Measurements from ENCODE around the gene CYB5A. TPM values are rescaled to one million over a fixed set of nuclear protein-coding genes. Genes with fewer than 3 reads are reported as not detected.

Gene CYB5A
- polyA plus RNA-seq, 3 donors, result 279 to 338 (median 337) TPM

DNA sequence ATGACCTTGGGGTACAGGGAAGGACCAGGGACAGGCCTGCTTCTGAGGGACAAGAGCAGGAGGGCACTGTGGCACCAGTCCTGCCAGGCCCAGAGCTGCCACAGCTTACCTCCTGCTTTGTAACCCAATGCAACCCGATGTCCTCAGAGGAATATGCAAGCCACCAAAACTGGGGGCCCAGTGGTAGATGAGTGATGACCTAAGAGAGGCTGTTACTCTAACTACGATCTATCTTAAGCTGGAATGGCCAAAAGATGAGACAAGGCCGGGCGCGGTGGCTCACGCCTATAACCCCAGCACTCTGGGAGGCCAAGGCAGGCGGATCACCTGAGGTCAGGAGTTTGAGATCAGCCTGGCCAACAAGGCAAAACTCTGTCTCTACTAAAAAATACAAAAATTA is 12.8 kb downstream of the CYB5A start:
- DNase-seq (ENCODE audit: low read depth in 3 of 3, low spot score in 2 of 3), result no peak

DNA sequence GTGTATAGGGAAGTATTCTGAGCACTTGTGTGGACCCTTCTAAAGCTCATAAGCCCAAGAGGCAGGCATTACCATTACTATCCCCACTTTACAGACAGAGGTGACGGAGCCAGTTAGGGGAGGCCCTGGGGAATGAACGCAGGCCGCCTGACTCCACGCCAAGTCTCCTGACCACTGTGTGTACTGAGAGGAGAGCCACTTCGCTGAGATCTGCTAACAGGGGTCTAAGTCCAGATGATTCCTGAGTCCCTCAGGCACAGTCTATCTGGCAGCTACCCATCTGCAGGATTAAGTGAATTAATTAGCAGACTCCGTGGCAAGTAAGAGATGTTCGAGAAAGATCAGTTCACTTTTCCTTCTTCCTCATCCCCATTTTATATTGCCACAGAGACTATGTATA is 13.7 kb downstream of the CYB5A start:
- no peak for DNase-seq (ENCODE audit: low read depth in 3 of 3, low spot score in 2 of 3)

DNA sequence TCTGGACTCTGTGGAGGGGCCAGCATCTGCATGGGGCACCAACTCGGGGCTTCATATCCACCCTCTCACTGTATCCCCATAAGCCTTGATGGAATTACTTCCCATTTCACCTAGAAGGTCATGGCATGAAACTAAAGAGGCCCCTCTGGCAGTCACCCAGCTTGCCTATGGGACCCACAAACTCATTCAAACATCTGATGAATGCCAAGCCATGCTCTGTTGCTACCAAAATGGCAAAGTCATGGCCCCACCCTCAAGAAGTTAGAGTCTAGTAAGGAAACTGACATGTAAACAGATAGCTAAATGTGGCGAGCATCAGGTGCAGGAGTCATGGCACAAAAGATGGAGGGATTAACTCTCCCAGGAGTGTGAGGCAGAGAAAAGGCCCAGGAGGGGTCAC is 14.5 kb downstream of the CYB5A start:
- DNase-seq (ENCODE audit: low read depth in 3 of 3, low spot score in 2 of 3), result no peak

DNA sequence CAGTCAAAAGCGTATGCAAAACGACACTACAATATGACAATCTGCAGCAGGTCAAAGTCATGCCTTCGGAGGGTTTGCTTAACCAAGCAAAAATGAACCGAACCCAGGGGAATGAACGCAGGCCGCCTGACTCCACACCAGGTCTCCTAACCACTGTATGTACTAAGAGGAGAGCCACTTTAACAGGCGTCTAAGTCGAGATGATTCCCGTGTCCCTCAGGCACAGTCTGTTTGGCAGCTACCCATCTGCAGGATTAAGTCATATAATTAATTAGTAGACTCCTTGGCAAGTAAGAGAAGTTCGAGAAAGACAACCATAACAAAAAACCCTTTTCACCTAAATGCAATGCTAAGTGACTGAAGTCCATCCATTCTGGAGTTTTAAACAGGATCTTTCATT is 15.2 kb downstream of the CYB5A start:
- no peak for DNase-seq (ENCODE audit: low read depth in 3 of 3, low spot score in 2 of 3)

DNA sequence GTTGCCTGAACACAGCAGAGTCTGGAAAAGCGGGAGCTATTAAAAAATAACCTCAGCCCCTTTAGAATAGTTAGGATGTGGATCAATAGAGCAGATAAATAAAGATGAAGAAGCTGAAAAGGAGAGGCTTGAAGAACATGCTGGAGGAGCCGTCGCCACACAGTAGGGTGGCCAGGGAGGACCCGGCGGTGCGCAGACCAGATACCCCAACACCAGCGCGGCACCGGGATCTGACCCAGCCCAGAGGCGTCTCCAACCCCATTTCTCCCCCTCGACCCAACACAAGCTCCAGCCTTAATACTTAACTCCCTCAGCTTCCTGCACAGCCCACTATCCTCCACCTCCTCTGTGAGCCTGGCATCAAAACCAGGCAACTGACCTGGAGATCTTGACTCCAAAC is 16.0 kb downstream of the CYB5A start:
- DNase-seq (ENCODE audit: low read depth in 3 of 3, low spot score in 2 of 3), result no peak

DNA sequence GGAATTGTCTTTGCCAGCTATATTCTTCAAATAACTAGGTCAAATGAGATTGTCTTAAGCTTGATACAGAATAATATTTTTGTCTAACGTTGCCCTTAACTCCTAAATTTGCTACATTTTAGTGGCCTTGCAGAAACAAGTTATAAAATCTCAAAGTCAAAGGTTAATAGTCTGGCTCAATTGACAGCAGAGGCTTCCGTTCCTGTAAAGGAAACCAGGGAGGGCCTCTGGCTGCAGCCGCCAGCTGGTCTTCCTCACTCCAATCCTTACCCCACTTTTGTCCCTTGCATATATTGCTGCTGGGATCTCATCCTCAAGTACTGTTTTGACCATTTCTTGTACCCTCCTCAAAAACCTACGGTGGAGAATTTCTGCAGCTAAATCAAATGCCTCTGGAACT is 17.1 kb downstream of the CYB5A start:
- no peak for DNase-seq (ENCODE audit: low read depth in 3 of 3, low spot score in 2 of 3)

DNA sequence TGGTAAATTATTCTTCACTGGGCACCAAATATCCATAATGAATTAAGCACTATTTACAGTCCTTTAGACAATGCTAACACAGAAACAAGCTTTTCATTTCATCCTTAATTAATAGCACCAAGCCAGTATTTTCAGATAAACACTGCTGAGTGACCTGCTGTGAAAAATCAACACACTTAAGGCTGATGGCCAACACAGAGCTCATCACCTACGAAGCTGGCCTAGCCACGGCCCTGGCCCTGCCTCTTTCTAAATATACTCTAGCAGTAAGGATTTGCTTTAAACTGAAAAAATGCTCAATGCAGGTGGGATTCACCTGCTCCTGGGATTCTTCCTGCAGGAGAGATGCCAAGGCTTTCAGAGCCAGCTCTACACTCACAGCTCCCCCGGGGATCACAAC is 18.4 kb downstream of the CYB5A start:
- DNase-seq (ENCODE audit: low read depth in 3 of 3, low spot score in 2 of 3), result no peak

DNA sequence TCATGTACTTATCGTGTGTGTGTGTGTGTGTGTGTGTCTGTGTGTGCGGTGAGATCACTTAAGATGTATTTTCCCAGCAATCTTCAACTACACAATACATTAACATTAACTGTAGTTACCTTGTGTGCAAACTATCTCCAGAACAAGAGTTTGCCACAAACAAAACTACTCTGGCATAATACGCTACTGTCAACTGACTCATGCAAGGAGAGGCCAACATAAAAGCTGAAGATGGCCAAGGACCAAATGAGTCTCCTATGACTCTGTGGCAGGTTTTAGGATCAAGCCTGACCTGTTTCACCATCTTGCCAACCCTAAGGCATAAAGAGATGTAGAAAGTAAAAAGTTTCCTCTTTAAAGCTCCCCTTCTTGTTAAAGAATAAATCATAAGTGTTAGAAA is 20.1 kb downstream of the CYB5A start:
- no peak for DNase-seq (ENCODE audit: low read depth in 3 of 3, low spot score in 2 of 3)

DNA sequence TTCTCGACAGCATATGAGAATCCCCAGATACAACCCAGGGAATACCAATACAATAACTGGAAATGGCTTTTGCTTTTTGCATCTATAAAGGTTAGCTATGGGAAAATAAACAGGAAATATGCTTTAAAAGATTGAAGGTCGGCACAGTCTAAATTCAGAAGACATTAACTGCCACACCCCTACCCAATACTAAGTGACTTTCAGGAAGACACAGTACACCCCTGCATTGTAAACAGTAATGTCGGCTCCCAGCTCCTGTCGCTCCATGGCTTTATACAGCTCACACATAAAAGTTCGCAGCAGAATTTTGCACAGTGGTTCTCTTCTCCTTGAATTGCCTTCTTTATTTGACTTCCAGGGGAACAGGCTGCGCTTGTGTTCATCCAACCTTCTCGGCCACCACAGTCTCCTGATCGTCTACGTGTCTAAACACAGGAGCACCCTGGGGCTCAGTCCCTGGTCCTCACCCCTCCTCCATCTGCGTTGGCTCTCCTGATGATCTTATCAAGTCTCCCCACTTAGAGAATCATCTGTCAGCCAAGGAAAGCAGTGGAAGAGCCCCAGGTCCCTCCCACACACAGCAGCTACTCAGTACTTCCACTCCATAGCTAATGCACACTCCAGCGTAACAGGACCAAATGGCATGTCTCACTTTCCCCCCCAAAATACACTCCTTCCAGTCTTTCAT is 22.7 kb downstream of the CYB5A start:
- no peak for DNase-seq (ENCODE audit: low read depth in 3 of 3, low spot score in 2 of 3)

DNA sequence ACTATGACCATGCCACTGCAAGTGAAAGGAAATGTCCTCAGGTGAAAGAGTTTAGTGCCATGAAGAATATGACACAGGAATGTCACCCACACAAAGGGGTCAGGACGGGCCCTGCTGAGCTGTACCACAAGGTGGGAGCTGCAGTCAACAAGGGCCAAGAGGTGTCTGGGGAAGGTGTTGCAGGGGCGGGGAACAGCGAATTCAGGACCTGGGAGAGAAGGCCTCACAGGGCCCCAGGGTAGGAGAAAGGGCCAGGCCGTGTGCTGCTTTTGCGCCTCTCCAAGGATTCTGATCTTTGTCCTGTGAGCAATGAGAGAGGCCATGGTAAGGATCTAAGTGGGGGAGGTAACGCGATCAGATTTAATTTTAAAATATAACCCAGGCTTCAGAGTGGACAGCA is 23.6 kb downstream of the CYB5A start:
- no peak for DNase-seq (ENCODE audit: low read depth in 3 of 3, low spot score in 2 of 3)

DNA sequence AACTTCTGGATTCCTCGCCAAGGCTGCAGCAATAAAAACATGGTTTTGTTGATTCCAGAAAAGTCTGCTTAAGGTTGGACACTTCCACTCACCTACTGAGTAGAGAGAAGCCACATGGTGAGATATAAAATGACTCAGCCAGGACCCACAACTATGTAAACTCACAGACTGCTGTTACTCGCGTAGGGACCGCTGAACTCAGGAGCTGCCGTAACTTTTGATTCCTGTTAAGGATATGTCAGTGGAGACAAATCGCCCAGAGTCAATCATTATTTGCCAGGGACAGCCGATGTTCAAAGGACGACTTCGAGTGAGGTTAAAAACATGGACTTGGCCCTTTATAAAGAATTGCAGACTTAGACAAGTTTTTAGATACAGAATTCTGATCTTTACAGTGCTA is 25.6 kb downstream of the CYB5A start:
- DNase-seq (ENCODE audit: low read depth in 3 of 3, low spot score in 2 of 3), result no peak

DNA sequence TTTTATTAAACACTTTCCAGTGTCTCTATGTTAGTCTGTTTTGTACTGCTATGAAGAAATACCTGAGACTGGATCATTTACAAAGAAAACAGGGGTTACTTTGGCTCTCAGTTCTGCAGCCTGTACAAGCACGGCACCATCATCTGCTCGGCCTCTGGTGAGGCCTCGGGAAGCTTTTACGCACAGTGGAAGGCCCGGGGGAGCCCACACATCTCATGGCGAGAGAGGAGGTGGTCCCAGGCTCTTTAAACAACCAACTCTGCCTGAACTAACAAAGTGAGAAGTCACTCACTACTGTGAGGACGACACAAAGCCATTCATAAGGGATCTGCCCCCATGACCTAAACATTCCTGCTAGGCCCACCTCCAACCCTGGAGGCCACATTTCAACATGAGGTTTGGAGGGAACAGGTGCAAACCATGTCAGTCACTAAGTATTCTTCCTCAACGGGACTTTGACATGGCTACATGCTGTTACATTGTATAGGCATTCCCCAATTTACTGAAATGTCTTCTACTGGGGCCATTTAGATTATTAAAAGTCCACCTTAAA is 26.1 kb downstream of the CYB5A start:
- no peak for DNase-seq (ENCODE audit: low read depth in 3 of 3, low spot score in 2 of 3)

DNA sequence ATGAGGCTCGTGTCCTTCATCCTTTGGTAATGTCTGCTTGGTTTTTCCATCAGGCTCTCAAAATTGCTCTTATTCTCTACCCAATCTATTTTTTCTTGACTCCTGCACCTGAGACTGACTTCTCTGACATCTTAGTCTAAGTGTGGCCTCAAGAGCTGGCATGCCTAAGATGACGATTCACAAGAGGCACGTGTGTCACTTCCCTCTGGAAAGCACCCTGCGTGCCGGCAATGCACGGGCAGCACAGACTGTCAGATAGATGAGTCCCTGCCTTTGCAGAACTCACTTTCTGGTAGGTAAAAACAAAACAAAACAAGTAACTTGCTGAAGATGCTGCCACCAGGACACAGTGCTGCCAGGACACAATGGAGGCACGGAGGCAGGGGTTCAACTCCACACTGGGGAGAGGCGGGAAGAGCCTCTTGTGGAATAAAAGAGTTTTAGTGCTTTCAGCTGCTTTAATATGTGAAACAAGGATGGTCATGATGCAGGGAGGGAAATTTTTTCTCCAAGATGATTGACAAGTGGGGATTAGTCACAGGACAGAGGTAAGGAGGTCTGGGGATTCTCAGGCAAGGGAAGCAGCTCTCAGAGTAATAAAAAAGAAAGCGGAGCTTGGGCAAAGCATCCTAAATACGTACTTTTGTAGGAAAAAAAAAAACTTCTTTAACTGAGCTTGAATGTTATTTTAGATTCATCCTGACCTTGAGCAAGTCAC is 27.3 kb downstream of the CYB5A start:
- no peak for DNase-seq (ENCODE audit: low read depth in 3 of 3, low spot score in 2 of 3)

DNA sequence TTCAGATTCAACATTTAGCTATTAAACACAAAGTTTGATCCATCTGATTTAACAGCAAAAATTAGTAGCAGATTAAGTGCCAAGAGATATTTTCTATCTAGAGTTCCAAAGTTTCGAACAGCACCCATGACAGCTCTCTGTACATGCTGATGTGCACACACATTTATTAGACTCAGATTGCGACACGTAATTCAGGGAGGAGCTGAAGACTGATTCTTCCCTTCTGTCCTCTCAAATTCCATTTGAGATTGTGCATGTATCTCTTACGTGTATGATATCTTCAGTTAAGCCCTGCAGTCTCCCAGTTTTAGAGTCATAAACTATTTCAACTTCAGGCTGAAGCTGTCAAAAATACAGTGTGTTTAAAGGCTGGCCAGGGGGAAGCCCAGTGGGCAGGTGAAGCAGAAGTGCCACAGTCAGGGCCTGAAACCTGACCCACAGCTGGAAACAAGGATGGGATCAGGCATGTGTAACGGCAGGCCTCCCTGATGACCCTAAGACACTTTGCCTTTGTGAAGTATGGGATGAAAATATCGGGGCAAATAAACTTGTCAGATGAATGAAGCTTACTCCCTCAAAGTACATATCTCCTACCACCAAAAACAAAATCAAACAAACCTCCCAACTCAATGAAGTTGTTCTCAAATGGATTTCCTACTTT is 30.6 kb downstream of the CYB5A start:
- DNase-seq (ENCODE audit: low read depth in 3 of 3, low spot score in 2 of 3), result no peak

DNA sequence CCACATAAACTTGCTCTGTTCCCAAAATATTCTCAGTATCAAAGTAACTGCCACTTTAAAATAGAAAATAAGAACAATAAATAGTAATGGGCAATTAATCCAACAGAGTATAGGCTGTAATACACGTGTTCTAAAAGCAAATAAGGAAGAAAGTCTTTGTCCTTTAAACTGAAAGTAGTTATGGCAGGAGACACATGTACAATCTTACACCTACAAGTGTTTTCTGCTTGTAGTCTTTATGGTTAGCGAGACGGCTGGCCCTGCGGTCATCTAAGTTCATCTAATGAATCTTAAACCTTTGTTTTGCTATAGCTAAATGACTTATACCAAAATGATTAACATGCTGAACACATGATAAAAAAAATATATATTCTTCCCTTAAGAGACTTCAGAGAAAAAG is 32.4 kb downstream of the CYB5A start:
- DNase-seq (ENCODE audit: low read depth in 3 of 3, low spot score in 2 of 3), result no peak

DNA sequence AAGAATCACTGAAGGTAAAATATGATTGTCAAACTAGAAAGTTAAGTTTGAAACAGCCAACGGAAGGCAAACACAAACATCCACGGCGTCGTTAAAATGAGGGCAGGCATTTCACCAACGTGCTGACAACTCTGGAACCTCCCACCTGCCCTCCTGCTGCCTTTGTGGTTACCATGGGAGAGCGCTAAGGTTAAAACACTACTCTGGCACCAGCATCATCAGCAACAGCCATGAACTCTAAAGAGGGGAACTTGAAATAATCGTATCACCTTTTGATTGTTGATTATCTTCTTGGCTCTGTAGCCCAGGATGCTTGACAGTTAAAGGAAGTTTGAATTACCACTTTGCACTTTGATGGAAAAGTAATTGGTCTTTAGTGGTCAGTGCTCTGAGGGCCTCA is 34.7 kb downstream of the CYB5A start:
- DNase-seq (ENCODE audit: low read depth in 3 of 3, low spot score in 2 of 3), result no peak

DNA sequence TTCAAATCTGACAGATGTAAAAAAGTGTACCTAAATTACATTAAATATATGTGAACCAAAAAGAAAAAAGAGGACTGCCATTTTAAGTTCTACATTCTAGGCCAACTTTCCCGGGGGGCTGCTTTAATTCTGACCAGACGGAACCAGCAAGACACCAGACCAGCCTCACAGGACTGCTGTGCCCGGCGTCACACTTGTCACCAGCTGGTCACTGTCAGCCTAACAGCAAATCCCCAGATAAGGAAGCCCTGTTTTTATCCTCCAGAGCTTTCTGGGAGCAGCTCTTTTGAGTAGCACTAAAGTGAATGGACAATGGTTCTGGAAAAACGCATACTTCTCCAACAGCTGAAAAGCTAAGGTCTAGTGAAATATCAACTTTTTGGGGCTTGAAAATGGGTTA is 35.6 kb downstream of the CYB5A start:
- DNase-seq (ENCODE audit: low read depth in 3 of 3, low spot score in 2 of 3), result no peak

DNA sequence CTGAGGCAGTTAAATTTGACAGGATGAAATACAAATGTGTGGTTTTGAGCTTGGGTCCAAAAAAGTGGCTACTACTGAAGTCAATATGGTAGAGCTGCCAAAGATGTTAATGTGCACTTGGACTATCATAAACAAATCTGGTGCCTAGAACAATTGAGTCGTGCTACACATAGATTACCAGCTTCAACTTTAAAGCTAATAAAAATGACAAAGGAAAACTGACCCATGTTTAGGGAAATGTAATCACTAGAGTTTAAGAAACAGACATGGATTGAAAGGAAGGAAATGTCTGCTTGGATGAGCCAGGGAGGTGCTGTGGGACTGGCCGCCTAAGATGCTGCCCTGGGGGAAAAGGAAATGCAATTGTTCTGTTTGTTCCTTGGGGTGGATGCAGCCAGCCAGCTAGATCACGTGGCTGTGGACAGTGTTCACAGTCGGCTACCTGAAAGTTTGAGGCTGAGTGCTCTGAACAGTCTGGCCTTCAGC is 36.6 kb downstream of the CYB5A start:
- DNase-seq (ENCODE audit: low read depth in 3 of 3, low spot score in 2 of 3), result no peak

DNA sequence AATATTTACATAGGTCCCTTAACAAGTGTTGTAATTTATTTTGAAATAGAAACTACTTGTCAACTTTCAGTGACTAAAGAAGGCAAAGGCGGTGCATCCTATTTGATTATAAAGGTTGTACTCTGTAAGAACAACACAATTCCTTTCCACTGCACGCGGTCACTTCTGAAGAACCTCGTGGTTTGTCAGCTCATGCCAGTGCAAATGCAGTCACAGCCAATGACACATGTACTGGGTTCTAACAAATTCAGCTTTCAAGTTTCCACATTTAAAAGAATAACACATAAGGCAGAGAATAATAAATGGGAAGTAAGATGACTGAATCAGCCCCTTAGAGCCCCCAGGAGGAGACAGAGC is 39.7 kb downstream of the CYB5A start:
- no peak for DNase-seq (ENCODE audit: low read depth in 3 of 3, low spot score in 2 of 3)

DNA sequence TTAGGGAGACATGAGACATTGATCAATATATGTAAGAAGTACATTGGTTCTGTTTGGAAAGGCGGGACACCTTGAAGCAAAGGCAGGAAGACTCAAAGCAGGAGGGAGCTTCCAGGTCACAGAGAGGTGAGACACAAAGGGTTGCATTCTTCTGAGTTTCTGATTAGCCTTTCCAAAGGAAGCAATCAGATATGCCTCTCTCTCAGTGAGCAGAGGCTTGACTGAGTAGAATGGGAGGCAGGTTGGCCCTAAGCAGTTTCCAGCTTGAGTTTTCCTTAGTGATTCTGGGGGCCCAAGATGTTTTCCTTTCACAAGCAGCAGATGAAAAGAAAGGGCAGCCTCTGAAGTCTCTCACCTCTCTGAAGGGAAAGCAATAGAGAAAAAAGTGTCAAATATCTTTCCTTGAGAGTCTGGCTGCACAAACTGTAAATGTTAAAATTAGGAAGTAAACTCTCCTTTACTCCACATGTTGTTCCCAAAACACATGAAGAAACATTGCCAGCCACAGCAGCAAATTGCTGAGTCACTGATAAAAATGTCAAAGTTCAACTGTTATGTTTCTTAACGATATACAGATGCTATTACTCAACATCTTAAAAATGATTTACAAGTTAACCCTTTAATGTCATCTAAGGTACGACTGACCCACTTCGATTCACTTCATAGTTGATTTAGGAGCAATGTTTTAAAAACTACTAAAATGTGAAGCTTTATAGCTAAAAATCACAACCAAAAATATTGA is 40.3 kb downstream of the CYB5A start:
- no peak for DNase-seq (ENCODE audit: low read depth in 3 of 3, low spot score in 2 of 3)

DNA sequence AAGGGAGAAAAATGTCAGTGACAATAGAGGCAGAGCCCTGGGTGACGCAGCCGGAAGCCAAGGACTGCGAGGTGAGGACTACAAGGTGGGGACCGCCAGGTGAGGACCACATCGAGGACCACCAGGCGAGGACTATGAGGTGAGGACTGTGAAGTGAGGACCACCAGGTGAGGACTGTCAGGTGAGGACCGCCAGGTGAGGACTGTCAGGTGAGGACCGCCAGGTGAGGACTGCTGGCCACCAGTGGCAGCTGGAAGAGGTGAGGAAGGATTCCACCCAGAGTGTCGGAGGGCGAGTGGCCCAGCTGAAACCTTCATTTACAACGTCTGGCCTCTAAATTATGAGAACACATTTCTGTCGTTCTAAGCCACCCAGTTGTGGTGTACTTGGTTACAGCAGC is 41.6 kb downstream of the CYB5A start:
- no peak for DNase-seq (ENCODE audit: low read depth in 3 of 3, low spot score in 2 of 3)

Measured in right renal cortex interstitium (tissue), 3 donors.